H1 (cell line): ENCODE results near the gene RASGRF1. TPM values are rescaled to one million over a fixed set of nuclear protein-coding genes. Genes with fewer than 3 reads are reported as not detected.

ENCODE experiments used
- CTCF ChIA-PET: fragments of 300-600 bp; sonication (Branson Sonifier 250); formaldehyde crosslinking; loops from one replicate; lab custom pipeline; 2021; ENCODE audit not compliant: partially characterized antibody; lab: Charles Lee
- POLR2A ChIA-PET: fragments of 300-600 bp; sonication (Branson Sonifier 250); formaldehyde crosslinking; loops from one replicate; lab custom pipeline; 2021; ENCODE audit warnings: inconsistent platforms; ENCODE audit not compliant: partially characterized antibody; lab: Charles Lee
- DNase-seq, 2 experiments: peaks; one replicate each; pipeline versions ENCODE4 v3.0.0 to v3.0.0-alpha.2; 2010 to 2022; ENCODE audit warnings: low spot score in 2 of 2, low read depth in 1 of 2, mixed read lengths in 1 of 2
- FAIRE-seq: peaks from 2 replicates; lab custom pipeline; 2011; peaks lifted over from hg19 to GRCh38; lab: Jason Lieb, UNC
- H2AFZ ChIP-seq: 2 replicates; pipeline ENCODE4 v1.8.1; 2012; ENCODE audit warnings: low read length, inconsistent platforms
- H2AK5ac ChIP-seq: 2 replicates; pipeline ENCODE4 v1.6.1; 2013; ENCODE audit warnings: low read depth, low read length
- H2BK120ac ChIP-seq: replicated peaks from 2 replicates; pipeline ENCODE3; 2013; ENCODE audit warnings: low read depth, low read length, inconsistent platforms
- H2BK12ac ChIP-seq: 2 replicates; pipeline ENCODE4 v1.6.1; 2013; ENCODE audit warnings: low read depth, low read length
- H2BK15ac ChIP-seq: 2 replicates; pipeline ENCODE4 v1.6.1; 2013; ENCODE audit warnings: low read length
- H2BK20ac ChIP-seq: 2 replicates; pipeline ENCODE4 v1.6.1; 2013; ENCODE audit warnings: low read length
- H2BK5ac ChIP-seq: 2 replicates; pipeline ENCODE4 v1.6.1; 2013; ENCODE audit warnings: low read depth, low read length
- H3K14ac ChIP-seq: 2 replicates; pipeline ENCODE4 v1.6.1; 2013; ENCODE audit warnings: inconsistent platforms; ENCODE audit not compliant: insufficient read length
- H3K18ac ChIP-seq: 2 replicates; pipeline ENCODE4 v1.6.1; 2013; ENCODE audit warnings: low read length; ENCODE audit errors: extremely low read depth
- H3K23ac ChIP-seq: 2 replicates; pipeline ENCODE4 v1.6.1; 2013; ENCODE audit warnings: inconsistent platforms; ENCODE audit not compliant: insufficient read length
- H3K23me2 ChIP-seq: 2 replicates; pipeline ENCODE4 v1.6.1; 2013; ENCODE audit warnings: low read depth, low read length
- H3K27ac ChIP-seq: 2 replicates; pipeline ENCODE4 v1.6.1; 2011; ENCODE audit warnings: low read depth, low read length, inconsistent platforms
- H3K27me3 ChIP-seq, 4 experiments: replicated peaks in 1 of 4; 1 replicate in 1 of 4; 2 replicates in 3 of 4; pipeline versions ENCODE4 v1.6.1 to v1.8.1; 2011 to 2013; ENCODE audit warnings: low read length in 3 of 4, mild to moderate bottlenecking in 3 of 4, inconsistent platforms in 2 of 4, mixed read lengths in 2 of 4, moderate library complexity in 1 of 4; ENCODE audit not compliant: control insufficient read depth in 3 of 4, insufficient read depth in 3 of 4; ENCODE audit errors: extremely low read depth in 1 of 4
- H3K36me3 ChIP-seq, 4 experiments: 2 replicates each; pipeline versions ENCODE4 v1.6.1 to v1.8.1; 2011 to 2013; ENCODE audit warnings: mild to moderate bottlenecking in 4 of 4, low read length in 3 of 4, moderate library complexity in 2 of 4, control low read depth in 1 of 4, inconsistent platforms in 1 of 4; ENCODE audit not compliant: insufficient read depth in 4 of 4, control insufficient read depth in 2 of 4
- H3K4ac ChIP-seq: replicated peaks from 2 replicates; pipeline ENCODE3; 2013; ENCODE audit warnings: low read length, low read depth, mixed read lengths, inconsistent platforms; ENCODE audit not compliant: insufficient read length
- H3K4me1 ChIP-seq, 4 experiments: replicated peaks in 1 of 4; 1 replicate in 1 of 4; 2 replicates in 3 of 4; pipeline versions ENCODE4 v1.6.1 to v1.8.1; 2011 to 2013; ENCODE audit warnings: low read length in 3 of 4, inconsistent platforms in 2 of 4, mixed read lengths in 1 of 4; ENCODE audit not compliant: insufficient read depth in 4 of 4, control insufficient read depth in 3 of 4
- H3K4me2 ChIP-seq, 2 experiments: 2 replicates each; pipeline versions ENCODE4 v1.6.1 to v1.8.1; 2011 to 2013; ENCODE audit warnings: low read depth in 2 of 2, low read length in 2 of 2, control low read depth in 1 of 2, inconsistent platforms in 1 of 2, mild to moderate bottlenecking in 1 of 2; ENCODE audit not compliant: insufficient read depth in 1 of 2
- H3K4me3 ChIP-seq, 4 experiments: fragments of 200-600, 300-600 bp in 1 of 4; sonication (generic), shearing (Covaris generic), sonication (Bioruptor Twin) in 1 of 4; 2 replicates each; pipeline versions ENCODE4 v1.5.1 to v1.8.1; 2011 to 2016; ENCODE audit warnings: low read length in 4 of 4, low read depth in 3 of 4, control low read depth in 2 of 4, inconsistent platforms in 2 of 4, mild to moderate bottlenecking in 2 of 4, mixed read lengths in 1 of 4, moderate library complexity in 1 of 4; ENCODE audit not compliant: insufficient read depth in 2 of 4; ENCODE audit errors: extremely low read depth in 1 of 4
- H3K56ac ChIP-seq: replicated peaks from 2 replicates; pipeline ENCODE3; 2013; ENCODE audit warnings: low read depth, mild to moderate bottlenecking, mixed read lengths, low read length, inconsistent platforms; ENCODE audit not compliant: insufficient read length
- H3K79me1 ChIP-seq: 2 replicates; pipeline ENCODE4 v1.6.1; 2013; ENCODE audit warnings: low read depth, low read length, control low read depth
- H3K79me2 ChIP-seq, 2 experiments: 2 replicates each; pipeline versions ENCODE4 v1.6.1 to v1.8.1; 2012 to 2013; ENCODE audit warnings: low read length in 2 of 2, mild to moderate bottlenecking in 2 of 2, inconsistent platforms in 1 of 2; ENCODE audit not compliant: insufficient read depth in 2 of 2, control insufficient read depth in 1 of 2
- H3K9ac ChIP-seq, 4 experiments: replicated peaks in 1 of 4; 1 replicate in 1 of 4; 2 replicates in 3 of 4; pipeline versions ENCODE4 v1.6.1 to v1.8.1; 2011 to 2013; ENCODE audit warnings: low read depth in 3 of 4, low read length in 3 of 4, control low read depth in 2 of 4, mild to moderate bottlenecking in 2 of 4, moderate library complexity in 2 of 4, inconsistent platforms in 1 of 4; ENCODE audit errors: extremely low read depth in 1 of 4
- H3K9me3 ChIP-seq, 2 experiments: 2 replicates each; pipeline versions ENCODE4 v1.6.1 to v1.8.1; 2012 to 2013; ENCODE audit warnings: mild to moderate bottlenecking in 2 of 2, moderate library complexity in 2 of 2, control low read depth in 1 of 2, inconsistent platforms in 1 of 2, low read depth in 1 of 2, low read length in 1 of 2, mixed read lengths in 1 of 2; ENCODE audit not compliant: insufficient read depth in 2 of 2
- H4K20me1 ChIP-seq, 2 experiments: replicated peaks in 1 of 2; 2 replicates each; pipeline versions ENCODE3 to v1.8.1; 2011 to 2013; ENCODE audit warnings: inconsistent platforms in 2 of 2, low read length in 2 of 2, mild to moderate bottlenecking in 1 of 2; ENCODE audit not compliant: insufficient read depth in 2 of 2, control insufficient read depth in 1 of 2
- H4K5ac ChIP-seq: 2 replicates; pipeline ENCODE4 v1.6.1; 2013; ENCODE audit warnings: low read length, low read depth, mixed read lengths, inconsistent platforms; ENCODE audit not compliant: insufficient read length
- H4K8ac ChIP-seq: 2 replicates; pipeline ENCODE4 v1.8.0; 2013; ENCODE audit warnings: mild to moderate bottlenecking, moderate library complexity, low read length, inconsistent platforms; ENCODE audit not compliant: insufficient read depth; ENCODE audit errors: extremely low read depth
- H4K91ac ChIP-seq: replicated peaks from 2 replicates; pipeline ENCODE3; 2013; ENCODE audit warnings: low read length, mixed read lengths, inconsistent platforms; ENCODE audit not compliant: insufficient read length
- ZNF274 ChIP-seq: IDR thresholded peaks from 2 replicates; pipeline ENCODE4 v1.7.0; 2012; ENCODE audit warnings: low read length, borderline replicate concordance; ENCODE audit errors: extremely low read depth
- WGBS, 2 experiments: shearing (Covaris generic) in 1 of 2; methylation state at CpG; one replicate each; pipeline versions ENCODE4 v1.1.6 to v1.1.7; 2013 to 2015; ENCODE audit warnings: low lambda C conversion rate in 2 of 2, mixed read lengths in 2 of 2, inconsistent platforms in 1 of 2, low coverage in 1 of 2, missing lambda C conversion rate in 1 of 2; ENCODE audit not compliant: insufficient replicate concordance in 2 of 2, insufficient coverage in 1 of 2, insufficient read length in 1 of 2; ENCODE audit errors: extremely low coverage in 1 of 2, missing lambda C conversion rate in 1 of 2; 5-methylcytosine and 5-hydroxymethylcytosine counted together
- polyA plus RNA-seq, 7 experiments: library from polyadenylated mRNA; depleted of rRNA in 3 of 7; stranded (reverse) in 5 of 7; unstranded in 2 of 7; fragments of >200 nt in 5 of 7; fragments of 200-250 nt in 2 of 7; gene quantifications; 1 replicate in 5 of 7; 2 replicates in 1 of 7; 4 replicates in 1 of 7; pipeline versions ENCODE4 v1.2.1 to v1.2.3, GENCODE V29; 2011 to 2013; ENCODE audit warnings: missing spikeins in 2 of 7, mixed read lengths in 2 of 7
- total RNA-seq: library from RNA; stranded (reverse); fragmentation: NEBNext Ultra II Directional; extraction: Animal tissue kit (Norgen Biotek cat#: 25700); gene quantifications from 2 replicates; pipeline ENCODE4 v1.2.1, GENCODE V29; 2021

Gene RASGRF1
- total and polyA plus RNA-seq, 2 of the 8 experiments (the other 6 are each of a cell fraction or from before 2014, with no cell fraction given): 0.42 to 0.67 TPM

- H3K18ac ChIP-seq: no peak overlapping the region
- no peak overlapping the region for H3K4me2 ChIP-seq
- H2BK20ac ChIP-seq: no peak overlapping the region
- H2AK5ac ChIP-seq: no peak overlapping the region
- ChIA-PET CTCF (interaction anchor here (1.1 to 15.0 kb wide), 8 partner anchors 14 to 147 kb away, joined by 3 to 352 read pairs (median 6); no protein-coding TSS in a partner anchor), POLR2A (no interaction called here)
- no peaks in the 10 kb centered on the region for H3K23me2 ChIP-seq
- H3K79me2 ChIP-seq: no peaks in the 10 kb centered on the region
- H3K4me1 ChIP-seq: peaks cover 0 to 12% (median 5%) of the 10 kb centered on the region in 4 experiments
- H3K4ac ChIP-seq: no peak overlapping the region
- H4K20me1 ChIP-seq: no peaks in the 10 kb centered on the region
- H3K79me1 ChIP-seq: no peaks in the 10 kb centered on the region
- peaks cover 0 to 4% (median 0%) of the 10 kb centered on the region in 4 experiments; a peak in 3 of 7 replicates for H3K27me3 ChIP-seq
- no peak overlapping the region for H2BK120ac ChIP-seq
- FAIRE-seq: no peak
- H3K14ac ChIP-seq: no peak overlapping the region
- H3K56ac ChIP-seq: no peak overlapping the region
- no peak overlapping the region for H3K9ac ChIP-seq
- no peaks in the 10 kb centered on the region for H3K9me3 ChIP-seq
- peak overlapping the region; percentile 61; the same call in 1 of the 2 replicates for H2BK15ac ChIP-seq
- H4K8ac ChIP-seq: peak overlapping the region; percentile 29; the same call in 1 of the 2 replicates
- no peak overlapping the region for H2BK12ac ChIP-seq
- no peak overlapping the region for H2AFZ ChIP-seq
- H3K36me3 ChIP-seq: no peaks in the 10 kb centered on the region
- H2BK5ac ChIP-seq: no peak overlapping the region
- no peak overlapping the region for H4K91ac ChIP-seq
- H3K4me3 ChIP-seq: no peak overlapping the region
- 79% methylated on average over 6 of the region's 6 CpGs; no CpG with 5 or more reads in 1 of the 2 experiments for WGBS, 2 experiments
- no peak for DNase-seq
- no peak overlapping the region for H3K23ac ChIP-seq
- H3K27ac ChIP-seq: no peak overlapping the region
- no peak overlapping the region for H4K5ac ChIP-seq
- no peak for TF ChIP-seq ZNF274
These were observed 57.9 kb downstream of the RASGRF1 start for GRCh38 chr15:79032656-79033055.
